NCI-H128 (cell line): ENCODE results near the gene KCNJ15.

Source experiments
- DNase-seq: peaks from one replicate; lab custom pipeline; 2025; ENCODE audit not compliant: unreplicated experiment; lab: John Stamatoyannopoulos, UW

KCNJ15 gene

DNA sequence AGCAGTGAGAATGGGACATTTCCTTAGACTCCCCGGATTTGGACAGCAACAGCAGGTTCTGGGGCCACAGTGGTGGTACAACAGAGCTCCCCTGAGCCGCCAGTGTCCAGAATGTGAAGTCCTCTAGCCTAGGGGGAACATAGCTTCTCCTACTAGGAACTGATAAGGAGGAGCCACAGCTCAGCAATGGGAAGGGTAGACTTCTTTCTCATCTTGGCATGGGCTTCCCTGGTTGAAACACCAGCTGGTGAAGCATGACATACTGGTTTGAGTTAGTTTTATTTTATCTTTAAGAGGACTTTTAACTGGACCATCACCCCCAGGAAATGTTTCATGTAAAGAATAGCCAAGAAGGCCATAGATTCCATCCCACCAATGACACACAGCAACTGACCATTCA, 68.4 kb downstream of the KCNJ15 start:
- DNase-seq, result no peak

DNA sequence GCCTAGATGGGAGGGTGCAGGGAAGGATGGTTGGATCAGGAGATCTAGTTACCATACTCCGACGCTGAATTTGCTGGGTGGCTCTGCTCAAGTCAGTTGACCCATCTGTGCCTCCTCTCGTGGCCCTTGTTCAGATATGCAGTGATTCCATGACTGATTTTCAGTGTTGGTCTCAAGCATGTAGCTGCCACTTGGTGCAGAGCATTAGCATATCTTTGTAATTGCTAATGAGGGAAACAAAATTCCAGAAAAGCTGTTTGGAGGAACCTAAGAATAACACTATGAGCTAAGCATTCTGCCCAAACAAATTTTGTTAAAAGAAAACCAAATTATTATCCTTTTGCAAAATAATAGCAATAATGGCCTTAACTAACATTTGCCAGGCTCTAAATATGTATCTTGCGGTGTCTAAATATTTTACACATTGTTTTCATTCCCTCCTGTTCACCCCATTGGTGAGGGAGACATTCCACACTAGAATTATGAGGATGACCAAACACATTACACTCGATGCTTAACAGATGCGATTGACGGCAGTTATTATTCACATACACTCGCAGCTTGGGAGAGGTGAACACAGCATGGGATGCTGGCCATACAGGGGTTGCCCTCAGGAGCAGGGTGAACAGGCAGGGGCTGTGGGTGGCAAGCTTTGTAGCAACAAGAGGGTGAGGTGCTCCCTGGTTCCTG, 69.1 kb downstream of the KCNJ15 start:
- no peak for DNase-seq

DNA sequence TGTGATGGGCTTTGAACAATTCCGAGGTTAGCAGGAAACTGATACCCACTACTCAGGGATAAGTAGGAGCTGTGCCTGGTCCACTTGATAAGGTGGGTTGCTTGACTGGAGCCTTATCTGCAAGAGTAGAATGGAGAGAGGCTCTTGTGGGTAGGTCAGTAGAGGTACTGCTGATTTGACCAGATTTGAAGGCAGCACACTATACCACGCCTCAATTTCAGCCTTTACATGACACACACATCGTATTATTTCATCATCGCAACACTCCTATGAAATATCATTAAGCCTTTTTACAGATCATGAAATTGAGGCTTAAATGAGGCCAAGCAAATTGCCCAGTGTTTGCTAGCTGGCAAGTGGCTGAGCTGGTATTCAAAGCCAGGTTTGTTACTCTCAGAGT, 69.6 kb downstream of the KCNJ15 start:
- no peak for DNase-seq

DNA sequence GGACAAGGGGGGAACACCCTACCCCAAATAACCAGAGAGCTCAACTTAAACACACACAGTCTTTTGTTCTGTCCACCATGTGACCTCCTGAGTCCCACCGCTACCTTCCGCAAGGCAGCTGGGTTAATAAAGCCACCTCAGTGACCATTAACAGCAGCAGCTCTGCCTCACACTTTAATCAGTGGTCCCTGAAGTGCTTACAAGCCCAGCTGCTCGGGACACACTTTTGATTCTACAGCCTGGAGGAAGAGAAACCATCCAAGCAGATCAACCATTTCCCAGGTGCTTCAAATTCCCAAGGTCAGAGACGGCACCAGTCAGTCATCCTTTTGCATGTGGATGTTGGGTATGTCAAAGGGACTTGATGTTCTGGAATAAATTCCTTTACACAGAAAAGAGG, 70.1 kb downstream of the KCNJ15 start:
- DNase-seq, result no peak

GRCh38 chr21:38327984-38328383, 71.2 kb downstream of the KCNJ15 start:
- no peak for DNase-seq

- no peak for DNase-seq
Measured at GRCh38 chr21:38329162-38329561, 72.4 kb downstream of the KCNJ15 start.

DNA sequence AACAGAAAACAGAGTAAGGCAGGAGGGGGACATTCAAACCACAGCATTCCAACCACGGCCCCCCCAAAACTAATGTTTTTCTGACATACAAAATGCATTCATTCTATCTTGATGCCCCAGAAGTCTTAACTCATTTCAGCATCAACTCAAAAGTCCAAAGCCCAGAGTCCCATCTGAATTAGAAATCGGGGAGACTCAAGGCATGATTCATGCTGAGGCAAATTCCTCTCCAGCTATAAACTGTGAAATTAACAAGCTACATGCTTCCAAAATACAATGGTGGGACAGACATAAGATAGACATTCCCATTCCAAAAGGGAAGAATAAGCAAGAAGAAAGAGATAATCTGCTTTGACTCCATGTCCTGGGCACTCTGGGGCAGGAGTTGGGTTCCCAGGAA, 73.9 kb downstream of the KCNJ15 start:
- DNase-seq, result no peak

GRCh38 chr21:38333301-38334272, 76.8 kb downstream of the KCNJ15 start:
- DNase-seq, result no peak

DNA sequence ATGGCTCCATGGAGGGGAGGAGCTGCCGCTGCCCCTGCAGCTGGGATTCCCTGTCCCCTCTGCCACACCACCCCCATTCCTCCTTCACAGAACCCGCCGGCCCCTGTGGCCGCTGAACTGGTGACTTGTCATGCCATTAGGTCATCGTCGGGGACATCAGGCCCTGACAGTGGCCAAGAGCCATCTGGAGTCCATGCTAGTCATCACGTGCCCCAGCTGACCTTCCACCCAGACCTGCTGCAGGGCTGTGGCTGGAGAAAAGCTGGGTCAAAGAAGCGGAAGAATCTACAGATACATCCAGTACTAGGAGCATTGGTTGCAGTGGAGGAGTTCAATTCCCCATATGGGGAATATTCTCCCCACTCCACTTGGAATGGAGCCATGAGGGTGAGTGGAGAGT, 78.1 kb downstream of the KCNJ15 start:
- no peak for DNase-seq

- no peak for DNase-seq
Measured at GRCh38 chr21:38337793-38338192, 81.0 kb downstream of the KCNJ15 start.

GRCh38 chr21:38340131-38340530, 83.3 kb downstream of the KCNJ15 start:
- DNase-seq, result no peak

DNA sequence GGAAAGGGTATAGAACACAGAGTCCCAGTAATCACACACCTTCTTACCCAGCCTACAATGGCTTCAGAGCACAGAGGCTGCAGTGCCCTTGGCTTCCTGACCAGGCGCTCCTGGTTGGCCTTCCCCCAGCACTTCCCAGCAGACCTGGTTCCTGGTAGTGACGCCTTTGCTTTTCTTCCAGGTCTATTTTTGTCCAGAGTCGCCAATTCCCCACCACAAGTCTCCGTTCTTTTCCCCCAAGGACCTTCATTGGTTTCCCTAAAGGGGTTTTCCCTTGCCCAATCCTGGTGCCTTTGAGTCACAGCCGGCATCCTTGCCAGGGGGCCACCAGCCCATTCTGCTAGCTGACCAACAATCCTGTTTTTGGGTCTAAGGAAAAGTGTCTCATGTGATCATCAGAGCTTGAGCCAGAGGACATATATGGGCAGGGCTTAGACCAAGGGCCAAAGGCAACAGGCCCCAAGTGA, 84.8 kb downstream of the KCNJ15 start:
- no peak for DNase-seq

DNA sequence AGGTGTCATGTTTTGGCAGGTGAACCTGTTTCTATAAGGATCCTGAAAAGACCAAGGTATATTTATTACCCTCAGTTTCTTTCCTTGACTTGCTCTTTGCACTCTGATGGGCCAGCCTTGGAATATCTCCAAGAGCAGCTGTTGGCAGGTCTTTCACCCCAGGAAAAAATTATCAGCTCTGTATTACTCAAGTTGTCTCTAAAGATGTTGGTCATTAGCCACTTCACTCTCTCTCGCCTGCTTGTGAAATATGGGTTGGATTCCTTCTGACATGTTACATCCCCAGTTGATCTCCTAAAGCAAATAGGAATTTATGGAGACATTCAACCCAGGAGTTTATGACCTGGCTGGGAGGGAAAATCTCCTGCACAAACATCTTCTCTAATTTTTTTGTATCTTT, 85.9 kb downstream of the KCNJ15 start:
- DNase-seq, result no peak

- DNase-seq, result no peak
Measured at GRCh38 chr21:38343691-38344090, 86.9 kb downstream of the KCNJ15 start.

- DNase-seq, result no peak
Measured at GRCh38 chr21:38346286-38346685, 89.5 kb downstream of the KCNJ15 start.

- DNase-seq, result peak; percentile 44
Measured at GRCh38 chr21:38349111-38349746, 92.4 kb downstream of the KCNJ15 start.

GRCh38 chr21:38349977-38350376, 93.2 kb downstream of the KCNJ15 start:
- DNase-seq, result no peak

DNA sequence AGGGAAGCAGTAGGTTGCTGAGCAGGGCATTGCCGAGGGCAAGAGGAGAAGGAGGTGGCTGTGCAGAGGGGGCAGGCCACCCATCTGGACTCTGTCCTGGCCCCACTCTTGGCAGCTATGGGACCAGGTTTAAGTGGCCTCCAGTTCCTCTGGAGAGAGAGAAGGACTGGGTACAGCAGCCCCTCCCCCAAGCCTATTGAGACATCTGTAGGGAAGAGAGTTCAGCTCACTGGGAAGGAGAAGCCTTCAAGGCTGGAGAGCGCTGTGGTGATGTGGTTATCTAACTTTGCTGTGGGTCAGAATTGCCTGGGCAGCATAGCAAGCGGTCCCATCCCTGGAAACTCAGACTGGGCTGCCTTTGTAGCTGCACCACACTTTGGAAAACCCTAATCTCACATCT, 93.9 kb downstream of the KCNJ15 start:
- DNase-seq, result no peak

- DNase-seq, result no peak
Measured at GRCh38 chr21:38351176-38351959, 94.6 kb downstream of the KCNJ15 start.

GRCh38 chr21:38351961-38352521, 95.2 kb downstream of the KCNJ15 start:
- no peak for DNase-seq
